Liver (tissue), 9 donors: Measurements from ENCODE around the gene SIK3. TPM values are rescaled to one million over a fixed set of nuclear protein-coding genes. Genes with fewer than 3 reads are reported as not detected.

Source experiments
- DNase-seq: peaks from one replicate; pipeline ENCODE4 v3.0.0-alpha.2; 2017; ENCODE audit warnings: low spot score
- H3K27ac ChIP-seq, 2 donors: one replicate each; pipeline ENCODE4 v1.7.0; 2013; ENCODE audit warnings: inconsistent platforms in 2 of 2, low read length in 2 of 2, control low read depth in 1 of 2, low read depth in 1 of 2, mild to moderate bottlenecking in 1 of 2
- H3K27me3 ChIP-seq, 4 donors: one replicate each; pipeline versions ENCODE4 v1.6.1 to v1.7.0; 2013; ENCODE audit warnings: low read length in 3 of 4, inconsistent platforms in 1 of 4, mild to moderate bottlenecking in 1 of 4, moderate library complexity in 1 of 4; ENCODE audit not compliant: control insufficient read depth in 4 of 4, insufficient read depth in 4 of 4
- H3K36me3 ChIP-seq, 4 donors: one replicate each; pipeline versions ENCODE4 v1.6.1 to v1.7.0; 2013; ENCODE audit warnings: low read length in 3 of 4, mild to moderate bottlenecking in 3 of 4, low read depth in 1 of 4, moderate library complexity in 1 of 4; ENCODE audit not compliant: control insufficient read depth in 4 of 4, insufficient read depth in 3 of 4
- H3K4me1 ChIP-seq, 4 donors: one replicate each; pipeline versions ENCODE4 v1.6.1 to v1.7.0; 2013; ENCODE audit warnings: low read length in 3 of 4, mild to moderate bottlenecking in 3 of 4, moderate library complexity in 1 of 4; ENCODE audit not compliant: control insufficient read depth in 4 of 4, insufficient read depth in 4 of 4
- H3K4me3 ChIP-seq, 3 donors: one replicate each; pipeline versions ENCODE4 v1.6.1 to v1.7.0; 2013; ENCODE audit warnings: low read length in 3 of 3, control low read depth in 1 of 3, low read depth in 1 of 3, mild to moderate bottlenecking in 1 of 3
- H3K9ac ChIP-seq, 2 donors: one replicate each; pipeline ENCODE4 v1.7.0; 2013; ENCODE audit warnings: low read length in 2 of 2, mild to moderate bottlenecking in 2 of 2, moderate library complexity in 2 of 2, control low read depth in 1 of 2, low read depth in 1 of 2
- H3K9me3 ChIP-seq, 4 donors: one replicate each; pipeline versions ENCODE4 v1.6.1 to v1.7.0; 2013; ENCODE audit warnings: low read length in 3 of 4; ENCODE audit not compliant: control insufficient read depth in 4 of 4
- FOXA1 ChIP-seq: IDR thresholded peaks from 2 replicates; pipeline ENCODE4 v1.6.1; 2016; ENCODE audit warnings: antibody characterized with exemption
- HNF4G ChIP-seq: IDR thresholded peaks from 2 replicates; pipeline ENCODE4 v1.6.1; 2016; ENCODE audit warnings: antibody characterized with exemption
- NR2F2 ChIP-seq: IDR thresholded peaks from 2 replicates; pipeline ENCODE4 v1.6.1; 2016; ENCODE audit warnings: antibody characterized with exemption
- RAD21 ChIP-seq, 2 donors: IDR thresholded peaks; 2 replicates each; pipeline ENCODE4 v1.6.1; 2016; ENCODE audit warnings: antibody characterized with exemption in 2 of 2, mild to moderate bottlenecking in 2 of 2
- REST ChIP-seq: IDR thresholded peaks from 2 replicates; pipeline ENCODE4 v1.6.1; 2016; ENCODE audit warnings: antibody characterized with exemption, mild to moderate bottlenecking
- RXRA ChIP-seq, 2 donors: IDR thresholded peaks; 2 replicates each; pipeline ENCODE4 v1.6.1; 2017 to 2018; ENCODE audit warnings: antibody characterized with exemption in 2 of 2, mild to moderate bottlenecking in 1 of 2
- SP1 ChIP-seq: IDR thresholded peaks from 2 replicates; pipeline ENCODE4 v1.6.1; 2018; ENCODE audit warnings: antibody characterized with exemption, mild to moderate bottlenecking
- TAF1 ChIP-seq: conservative IDR thresholded peaks from 2 replicates; pipeline ENCODE4 v1.6.1; 2016; ENCODE audit warnings: antibody characterized with exemption, mild to moderate bottlenecking
- YY1 ChIP-seq: IDR thresholded peaks from 2 replicates; pipeline ENCODE4 v1.6.1; 2016; ENCODE audit warnings: antibody characterized with exemption, mild to moderate bottlenecking
- ZBTB33 ChIP-seq: IDR thresholded peaks from 2 replicates; pipeline ENCODE4 v1.6.1; 2016; ENCODE audit warnings: antibody characterized with exemption
- WGBS: extraction: QIAGEN DNeasy Blood & Tissue Kit; methylation state at CpG from one replicate; pipeline ENCODE4 v1.1.7; 2013; 5-methylcytosine and 5-hydroxymethylcytosine counted together
- polyA plus RNA-seq, 2 donors: library from polyadenylated mRNA; stranded (reverse) in 1 of 2; unstranded in 1 of 2; fragments of 200-250 nt in 1 of 2; fragments of >200 nt in 1 of 2; fragmentation: Nextera tagmentation in 1 of 2; extraction: Ambion mirVana in 1 of 2; gene quantifications; one replicate each; pipeline versions ENCODE4 v1.2.1 to v1.2.3, GENCODE V29; 2013 to 2015
- total RNA-seq, 2 donors: library from RNA; depleted of rRNA; stranded (reverse); fragments of >200 nt; gene quantifications; one replicate each; pipeline ENCODE4 v1.2.3, GENCODE V29; 2014
- TF ChIP-seq, protein P1 (sequence below): IDR thresholded peaks from 2 replicates; pipeline ENCODE4 v1.6.1; 2016; ENCODE audit warnings: antibody characterized with exemption
- TF ChIP-seq, protein P2 (sequence below): IDR thresholded peaks from 2 replicates; pipeline ENCODE4 v1.6.1; 2016; ENCODE audit warnings: antibody characterized with exemption
- donor health status: healthy.
- donor health status: healthy.
- donor health status: healthy.
- donor health status: healthy.
- donor health status: healthy.

The SIK3 gene
- total and polyA plus RNA-seq, 4 donors, result 6.9 to 52.4 (median 14.4) TPM

DNA sequence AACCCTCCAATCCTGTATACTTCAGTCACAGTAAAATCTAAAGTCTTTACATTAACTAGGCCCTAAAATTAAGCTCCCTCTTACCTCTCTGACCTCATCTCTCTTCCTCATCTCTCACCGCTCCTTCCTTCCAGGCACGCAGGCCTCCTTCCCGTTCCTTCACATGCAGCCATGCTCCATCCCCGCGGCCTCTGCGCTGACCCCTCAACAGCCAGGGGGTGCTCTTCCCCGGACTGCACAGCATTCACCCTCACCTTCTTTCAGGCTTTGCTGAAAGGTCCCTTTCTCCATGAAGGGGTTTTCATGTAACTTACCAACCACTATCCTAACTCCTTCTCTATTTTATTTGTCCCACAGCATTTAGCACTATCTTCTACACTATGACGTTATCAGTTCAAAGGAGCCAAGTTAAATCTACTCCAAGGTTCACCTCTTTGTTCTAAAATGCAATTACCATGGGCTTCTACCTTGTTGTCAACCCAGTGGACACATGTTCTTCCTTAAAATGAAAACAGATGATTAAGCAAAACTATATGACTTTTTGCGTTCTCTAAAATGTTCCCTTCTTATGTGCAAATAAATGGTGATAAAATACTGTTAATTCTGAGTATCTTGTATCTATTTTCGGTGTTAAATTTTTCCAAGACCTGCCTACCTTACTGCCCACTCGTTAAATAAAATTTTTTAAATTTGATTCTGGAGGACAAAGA lies 203.0 kb downstream of the SIK3 start:
- Histone ChIP-seq H3K27ac (no peak overlapping the region), H3K36me3 (peaks cover 4 to 48% (median 18%) of the 10 kb centered on the region in 4 donors), H3K27me3 (no peaks in the 10 kb centered on the region), H3K9me3 (no peaks in the 10 kb centered on the region), H3K4me3 (no peak overlapping the region), H3K4me1 (peaks cover 0 to under 1% (median 0%) of the 10 kb centered on the region in 4 donors), H3K9ac (no peak overlapping the region)
- TF ChIP-seq REST (no peak), RAD21 (IDR thresholded peaks at IDR 0.05) (peak; percentile 40 to 68), NR2F2 (no peak)
- DNase-seq, result no peak
- 73% methylated on average over 11 of the region's 11 CpGs for WGBS

DNA sequence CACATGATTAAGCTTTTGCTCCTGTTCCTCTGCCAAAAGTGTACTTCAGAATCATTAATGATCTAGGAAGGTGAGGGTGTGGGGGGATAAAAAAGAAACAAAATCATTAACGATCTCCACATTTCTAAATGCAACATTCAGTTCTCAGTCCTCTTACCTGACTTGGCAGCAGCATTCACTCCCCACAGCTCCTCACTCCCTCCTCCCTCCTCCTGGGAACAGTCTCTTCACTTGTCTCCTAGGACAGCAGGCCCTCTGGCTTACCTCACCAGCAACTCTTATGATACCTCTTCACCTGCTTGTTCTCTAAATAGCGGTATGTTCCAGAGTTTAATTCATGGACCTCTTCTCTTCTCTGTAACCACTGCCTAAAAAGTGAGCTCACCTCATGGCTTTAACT lies 204.3 kb downstream of the SIK3 start:
- no peaks in the 10 kb centered on the region for H3K9me3 ChIP-seq
- H3K4me1 ChIP-seq, result peaks cover 3 to 5% (median 4%) of the 10 kb centered on the region in 4 donors
- TF ChIP-seq RXRA (IDR thresholded peaks at IDR 0.05) (no peak), HNF4G (no peak), FOXA1 (no peak)
- 94% methylated on average over 2 of the region's 2 CpGs for WGBS
- no peak overlapping the region for H3K4me3 ChIP-seq
- no peak overlapping the region for H3K27ac ChIP-seq
- no peak for DNase-seq
- H3K27me3 ChIP-seq, result no peaks in the 10 kb centered on the region
- peaks cover 4 to 48% (median 17%) of the 10 kb centered on the region in 4 donors for H3K36me3 ChIP-seq
- no peak overlapping the region for H3K9ac ChIP-seq

GRCh38 chr11:116893437-116893836 lies 204.8 kb downstream of the SIK3 start:
- Histone ChIP-seq H3K4me3 (no peak overlapping the region), H3K27me3 (no peaks in the 10 kb centered on the region), H3K36me3 (peaks cover 4 to 48% (median 17%) of the 10 kb centered on the region in 4 donors), H3K9me3 (no peaks in the 10 kb centered on the region), H3K9ac (no peak overlapping the region), H3K4me1 (peaks cover 5 to 9% (median 7%) of the 10 kb centered on the region in 4 donors), H3K27ac (no peak overlapping the region)
- no peak for DNase-seq
- TF ChIP-seq YY1 (no peak), RXRA (IDR thresholded peaks at IDR 0.05) (no peak), HNF4G (no peak), FOXA1 (no peak), SP1 (no peak), REST (no peak), TAF1 (no peak), ZBTB33 (no peak), NR2F2 (no peak)
- TF ChIP-seq, protein P1, sequence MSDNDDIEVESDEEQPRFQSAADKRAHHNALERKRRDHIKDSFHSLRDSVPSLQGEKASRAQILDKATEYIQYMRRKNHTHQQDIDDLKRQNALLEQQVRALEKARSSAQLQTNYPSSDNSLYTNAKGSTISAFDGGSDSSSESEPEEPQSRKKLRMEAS, result no peak
- TF ChIP-seq, protein P2, sequence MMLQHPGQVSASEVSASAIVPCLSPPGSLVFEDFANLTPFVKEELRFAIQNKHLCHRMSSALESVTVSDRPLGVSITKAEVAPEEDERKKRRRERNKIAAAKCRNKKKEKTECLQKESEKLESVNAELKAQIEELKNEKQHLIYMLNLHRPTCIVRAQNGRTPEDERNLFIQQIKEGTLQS, result no peak
- WGBS, result 95% methylated on average over 3 of the region's 3 CpGs
